ENCODE data around the gene MYBBP1A.

DNA sequence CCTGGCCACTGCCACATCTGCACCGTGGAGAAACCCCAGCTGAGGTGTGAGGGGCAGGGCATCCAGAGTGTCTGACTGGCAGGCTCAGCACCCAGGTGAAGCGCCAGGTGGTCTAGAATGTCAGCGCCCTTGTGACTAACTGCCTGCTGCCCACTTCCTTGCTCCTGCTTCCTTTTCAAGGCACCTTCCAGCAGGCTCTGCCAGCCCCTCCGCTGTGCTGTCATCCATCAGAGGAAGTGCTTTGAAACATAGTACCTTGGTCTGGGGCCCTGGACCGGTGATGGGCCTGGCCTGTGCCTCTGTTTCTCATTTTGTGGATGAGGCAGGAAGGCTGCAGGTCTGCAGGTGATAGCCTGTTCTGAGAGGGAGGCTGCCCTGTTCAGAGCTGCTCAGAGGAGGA lies 51.0 kb downstream of the MYBBP1A start:
- TF ChIP-seq, protein P1, sequence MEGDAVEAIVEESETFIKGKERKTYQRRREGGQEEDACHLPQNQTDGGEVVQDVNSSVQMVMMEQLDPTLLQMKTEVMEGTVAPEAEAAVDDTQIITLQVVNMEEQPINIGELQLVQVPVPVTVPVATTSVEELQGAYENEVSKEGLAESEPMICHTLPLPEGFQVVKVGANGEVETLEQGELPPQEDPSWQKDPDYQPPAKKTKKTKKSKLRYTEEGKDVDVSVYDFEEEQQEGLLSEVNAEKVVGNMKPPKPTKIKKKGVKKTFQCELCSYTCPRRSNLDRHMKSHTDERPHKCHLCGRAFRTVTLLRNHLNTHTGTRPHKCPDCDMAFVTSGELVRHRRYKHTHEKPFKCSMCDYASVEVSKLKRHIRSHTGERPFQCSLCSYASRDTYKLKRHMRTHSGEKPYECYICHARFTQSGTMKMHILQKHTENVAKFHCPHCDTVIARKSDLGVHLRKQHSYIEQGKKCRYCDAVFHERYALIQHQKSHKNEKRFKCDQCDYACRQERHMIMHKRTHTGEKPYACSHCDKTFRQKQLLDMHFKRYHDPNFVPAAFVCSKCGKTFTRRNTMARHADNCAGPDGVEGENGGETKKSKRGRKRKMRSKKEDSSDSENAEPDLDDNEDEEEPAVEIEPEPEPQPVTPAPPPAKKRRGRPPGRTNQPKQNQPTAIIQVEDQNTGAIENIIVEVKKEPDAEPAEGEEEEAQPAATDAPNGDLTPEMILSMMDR (IDR thresholded peaks at IDR 0.05 in 2 of 3, conservative IDR thresholded peaks at IDR 0.05 in 1 of 3; ENCODE audit: borderline replicate concordance in 1 of 3, insufficient read depth in 1 of 3, low read depth in 2 of 3, low read length in 2 of 3) = no peak
- TF ChIP-seq RAD21 (IDR thresholded peaks at IDR 0.05; ENCODE audit: low read depth) (no peak), POLR2A (IDR thresholded peaks at IDR 0.05; ENCODE audit: borderline replicate concordance, extremely low read depth, insufficient read depth, insufficient read length) (no peak), POLR2AphosphoS5 (IDR thresholded peaks at IDR 0.05; ENCODE audit: low read depth, low read length) (no peak), EZH2 (IDR thresholded peaks at IDR 0.05) (no peak)
- TF ChIP-seq, protein P2, sequence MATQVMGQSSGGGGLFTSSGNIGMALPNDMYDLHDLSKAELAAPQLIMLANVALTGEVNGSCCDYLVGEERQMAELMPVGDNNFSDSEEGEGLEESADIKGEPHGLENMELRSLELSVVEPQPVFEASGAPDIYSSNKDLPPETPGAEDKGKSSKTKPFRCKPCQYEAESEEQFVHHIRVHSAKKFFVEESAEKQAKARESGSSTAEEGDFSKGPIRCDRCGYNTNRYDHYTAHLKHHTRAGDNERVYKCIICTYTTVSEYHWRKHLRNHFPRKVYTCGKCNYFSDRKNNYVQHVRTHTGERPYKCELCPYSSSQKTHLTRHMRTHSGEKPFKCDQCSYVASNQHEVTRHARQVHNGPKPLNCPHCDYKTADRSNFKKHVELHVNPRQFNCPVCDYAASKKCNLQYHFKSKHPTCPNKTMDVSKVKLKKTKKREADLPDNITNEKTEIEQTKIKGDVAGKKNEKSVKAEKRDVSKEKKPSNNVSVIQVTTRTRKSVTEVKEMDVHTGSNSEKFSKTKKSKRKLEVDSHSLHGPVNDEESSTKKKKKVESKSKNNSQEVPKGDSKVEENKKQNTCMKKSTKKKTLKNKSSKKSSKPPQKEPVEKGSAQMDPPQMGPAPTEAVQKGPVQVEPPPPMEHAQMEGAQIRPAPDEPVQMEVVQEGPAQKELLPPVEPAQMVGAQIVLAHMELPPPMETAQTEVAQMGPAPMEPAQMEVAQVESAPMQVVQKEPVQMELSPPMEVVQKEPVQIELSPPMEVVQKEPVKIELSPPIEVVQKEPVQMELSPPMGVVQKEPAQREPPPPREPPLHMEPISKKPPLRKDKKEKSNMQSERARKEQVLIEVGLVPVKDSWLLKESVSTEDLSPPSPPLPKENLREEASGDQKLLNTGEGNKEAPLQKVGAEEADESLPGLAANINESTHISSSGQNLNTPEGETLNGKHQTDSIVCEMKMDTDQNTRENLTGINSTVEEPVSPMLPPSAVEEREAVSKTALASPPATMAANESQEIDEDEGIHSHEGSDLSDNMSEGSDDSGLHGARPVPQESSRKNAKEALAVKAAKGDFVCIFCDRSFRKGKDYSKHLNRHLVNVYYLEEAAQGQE (IDR thresholded peaks at IDR 0.05; ENCODE audit: low read depth) = no peak
- TF ChIP-seq, protein P3, sequence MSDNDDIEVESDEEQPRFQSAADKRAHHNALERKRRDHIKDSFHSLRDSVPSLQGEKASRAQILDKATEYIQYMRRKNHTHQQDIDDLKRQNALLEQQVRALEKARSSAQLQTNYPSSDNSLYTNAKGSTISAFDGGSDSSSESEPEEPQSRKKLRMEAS (IDR thresholded peaks at IDR 0.05) = no peak
